GM23338 (cell line): ENCODE results near the gene LEMD2. TPM values are rescaled to one million over a fixed set of nuclear protein-coding genes. Genes with fewer than 3 reads are reported as not detected.

Experiments used
- ATAC-seq: fragments of 200-7000 bp; cut with Tn5 transposase; 3 replicates; pipeline ENCODE4 v1.9.1; 2020
- DNase-seq: peaks from one replicate; pipeline ENCODE4 v3.0.0-alpha.2; 2015; ENCODE audit warnings: low spot score
- H2AFZ ChIP-seq: fragments of 200-600 bp; sonication (generic); 2 replicates; pipeline ENCODE4 v1.8.0; 2016; ENCODE audit warnings: antibody characterized with exemption, mild to moderate bottlenecking, moderate library complexity
- H3F3A ChIP-seq: fragments of 200-600 bp; sonication (generic); replicated peaks from 2 replicates; pipeline ENCODE4 v1.8.0; 2017; ENCODE audit warnings: antibody characterized with exemption, mixed run types, low read depth
- H3K27ac ChIP-seq: fragments of 200-600 bp; sonication (generic); 2 replicates; pipeline ENCODE4 v1.6.1; 2016; ENCODE audit warnings: low read depth
- H3K27me3 ChIP-seq: fragments of 200-600 bp; sonication (generic); 2 replicates; pipeline ENCODE4 v1.8.0; 2016; ENCODE audit warnings: mild to moderate bottlenecking, mixed run types, moderate library complexity; ENCODE audit not compliant: insufficient read depth
- H3K36me3 ChIP-seq: fragments of 200-600 bp; sonication (generic); 2 replicates; pipeline ENCODE4 v1.8.0; 2016; ENCODE audit warnings: mild to moderate bottlenecking; ENCODE audit not compliant: insufficient read depth
- H3K4me1 ChIP-seq: fragments of 200-600 bp; sonication (generic); 2 replicates; pipeline ENCODE4 v1.8.0; 2016; ENCODE audit warnings: mild to moderate bottlenecking, moderate library complexity; ENCODE audit not compliant: insufficient read depth
- H3K4me2 ChIP-seq: fragments of 200-600 bp; sonication (generic); 2 replicates; pipeline ENCODE4 v1.7.1; 2017; ENCODE audit warnings: mixed run types
- H3K4me3 ChIP-seq: fragments of 200-600 bp; sonication (generic); 2 replicates; pipeline ENCODE4 v1.6.1; 2016; ENCODE audit warnings: mixed run types
- H3K79me2 ChIP-seq: fragments of 200-600 bp; sonication (generic); replicated peaks from 2 replicates; pipeline ENCODE4 v1.8.0; 2017; ENCODE audit warnings: mild to moderate bottlenecking; ENCODE audit not compliant: insufficient read depth
- H3K9me2 ChIP-seq: fragments of 200-600 bp; sonication (generic); 2 replicates; pipeline ENCODE4 v1.8.0; 2017; ENCODE audit not compliant: insufficient read depth
- H4K20me1 ChIP-seq: fragments of 200-600 bp; sonication (generic); replicated peaks from 2 replicates; pipeline ENCODE4 v1.8.0; 2017; ENCODE audit warnings: mild to moderate bottlenecking; ENCODE audit not compliant: insufficient read depth
- H3K27ac Mint-ChIP-seq: 2 replicates; pipeline ENCODE4 v1.8.0; 2020; ENCODE audit warnings: inconsistent platforms, mild to moderate bottlenecking, moderate library complexity, mixed read lengths
- H3K27me3 Mint-ChIP-seq: 3 replicates; pipeline ENCODE4 v1.8.0; 2022; ENCODE audit warnings: low read depth, mild to moderate bottlenecking, moderate library complexity, mixed read lengths, inconsistent platforms; ENCODE audit not compliant: insufficient read depth, poor library complexity
- H3K36me3 Mint-ChIP-seq: 3 replicates; pipeline ENCODE4 v1.8.0; 2021; ENCODE audit warnings: low read depth, mild to moderate bottlenecking, inconsistent platforms, moderate library complexity, mixed read lengths
- H3K4me1 Mint-ChIP-seq: 3 replicates; pipeline ENCODE4 v1.8.0; 2020; ENCODE audit warnings: mild to moderate bottlenecking, inconsistent platforms, mixed read lengths
- H3K4me3 Mint-ChIP-seq: 3 replicates; pipeline ENCODE4 v1.8.0; 2021; ENCODE audit warnings: moderate library complexity, mild to moderate bottlenecking, inconsistent platforms, mixed read lengths
- H3K9me3 Mint-ChIP-seq: 3 replicates; pipeline ENCODE4 v1.8.0; 2020; ENCODE audit warnings: moderate library complexity, mild to moderate bottlenecking, inconsistent platforms, mixed read lengths
- EZH2 ChIP-seq: fragments of 200-600 bp; sonication (generic); IDR thresholded peaks from one replicate; pipeline ENCODE4 v1.8.0; 2017; ENCODE audit warnings: antibody characterized with exemption, mild to moderate bottlenecking, low read depth; ENCODE audit not compliant: unreplicated experiment
- EZH2phosphoT487 ChIP-seq: fragments of 200-600 bp; sonication (generic); IDR thresholded peaks from one replicate; pipeline ENCODE4 v1.8.1; 2018; ENCODE audit warnings: antibody characterized with exemption; ENCODE audit not compliant: unreplicated experiment
- JUNB ChIP-seq: IDR thresholded peaks from one replicate; pipeline ENCODE4 v1.6.1; 2016; ENCODE audit warnings: antibody characterized with exemption; ENCODE audit not compliant: unreplicated experiment
- POLR2AphosphoS5 ChIP-seq: IDR thresholded peaks from 2 replicates; pipeline ENCODE4 v1.6.1; 2016; ENCODE audit warnings: antibody characterized with exemption, low read depth
- ZNF114 ChIP-seq: fragments of 250-450 bp; sonication (Bioruptor Pico); IDR thresholded peaks from 2 replicates; pipeline ENCODE4 v1.5.0; 2020; ENCODE audit warnings: mild to moderate bottlenecking, moderate library complexity
- polyA plus RNA-seq: library from polyadenylated mRNA; unstranded; fragments of >200 nt; fragmentation: Nextera tagmentation; extraction: Ambion mirVana; gene quantifications from 2 replicates; pipeline ENCODE4 v1.2.1, GENCODE V29; 2016
- total RNA-seq: library from RNA; depleted of rRNA; stranded (reverse); fragments of >200 nt; shearing (Covaris generic); gene quantifications from 2 replicates; pipeline ENCODE4 v1.2.3, GENCODE V29; 2014
- TF ChIP-seq, protein P1 (sequence below): IDR thresholded peaks from one replicate; pipeline ENCODE4 v1.6.1; 2018; ENCODE audit warnings: antibody characterized with exemption; ENCODE audit not compliant: unreplicated experiment
- TF ChIP-seq, protein P2 (sequence below), 2 experiments: fragments of 200-600 bp in 1 of 2; sonication (generic) in 1 of 2; conservative IDR thresholded peaks; 2 replicates each; pipeline versions ENCODE4 v1.5.1 to v1.6.1; 2016 to 2017; ENCODE audit warnings: antibody characterized with exemption in 2 of 2, low read depth in 2 of 2, mild to moderate bottlenecking in 2 of 2, moderate library complexity in 1 of 2
- TF ChIP-seq, protein P3 (sequence below): fragments of 250-450 bp; sonication (Bioruptor Pico); IDR thresholded peaks from 2 replicates; pipeline ENCODE4 v1.5.0; 2020; ENCODE audit warnings: mild to moderate bottlenecking, moderate library complexity

The LEMD2 gene
- total and polyA plus RNA-seq, 2 experiments from 2014 or later: 28.6 to 64.7 TPM

DNA sequence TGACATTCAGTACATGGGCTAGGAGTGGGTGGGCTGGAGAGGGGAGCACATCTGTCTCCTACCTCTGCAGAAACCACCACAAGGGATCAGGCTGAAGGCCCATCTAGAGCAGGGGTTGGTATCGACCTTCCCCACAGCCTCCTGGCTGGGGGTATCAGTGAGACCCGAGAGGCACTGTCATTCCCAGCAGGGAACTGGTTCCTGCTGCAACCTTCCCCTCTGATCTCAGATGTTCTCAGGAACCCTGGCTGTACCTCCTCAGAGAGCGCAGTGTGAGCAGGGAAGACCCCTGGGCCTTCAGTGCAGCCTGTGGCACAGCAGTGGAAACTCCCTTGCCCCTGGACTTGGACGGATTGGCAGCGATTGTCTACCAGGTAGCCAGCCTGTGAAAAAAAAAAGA, 50.1 kb downstream of the LEMD2 start (continued):
- TF ChIP-seq, protein P1, sequence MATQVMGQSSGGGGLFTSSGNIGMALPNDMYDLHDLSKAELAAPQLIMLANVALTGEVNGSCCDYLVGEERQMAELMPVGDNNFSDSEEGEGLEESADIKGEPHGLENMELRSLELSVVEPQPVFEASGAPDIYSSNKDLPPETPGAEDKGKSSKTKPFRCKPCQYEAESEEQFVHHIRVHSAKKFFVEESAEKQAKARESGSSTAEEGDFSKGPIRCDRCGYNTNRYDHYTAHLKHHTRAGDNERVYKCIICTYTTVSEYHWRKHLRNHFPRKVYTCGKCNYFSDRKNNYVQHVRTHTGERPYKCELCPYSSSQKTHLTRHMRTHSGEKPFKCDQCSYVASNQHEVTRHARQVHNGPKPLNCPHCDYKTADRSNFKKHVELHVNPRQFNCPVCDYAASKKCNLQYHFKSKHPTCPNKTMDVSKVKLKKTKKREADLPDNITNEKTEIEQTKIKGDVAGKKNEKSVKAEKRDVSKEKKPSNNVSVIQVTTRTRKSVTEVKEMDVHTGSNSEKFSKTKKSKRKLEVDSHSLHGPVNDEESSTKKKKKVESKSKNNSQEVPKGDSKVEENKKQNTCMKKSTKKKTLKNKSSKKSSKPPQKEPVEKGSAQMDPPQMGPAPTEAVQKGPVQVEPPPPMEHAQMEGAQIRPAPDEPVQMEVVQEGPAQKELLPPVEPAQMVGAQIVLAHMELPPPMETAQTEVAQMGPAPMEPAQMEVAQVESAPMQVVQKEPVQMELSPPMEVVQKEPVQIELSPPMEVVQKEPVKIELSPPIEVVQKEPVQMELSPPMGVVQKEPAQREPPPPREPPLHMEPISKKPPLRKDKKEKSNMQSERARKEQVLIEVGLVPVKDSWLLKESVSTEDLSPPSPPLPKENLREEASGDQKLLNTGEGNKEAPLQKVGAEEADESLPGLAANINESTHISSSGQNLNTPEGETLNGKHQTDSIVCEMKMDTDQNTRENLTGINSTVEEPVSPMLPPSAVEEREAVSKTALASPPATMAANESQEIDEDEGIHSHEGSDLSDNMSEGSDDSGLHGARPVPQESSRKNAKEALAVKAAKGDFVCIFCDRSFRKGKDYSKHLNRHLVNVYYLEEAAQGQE: no peak
- TF ChIP-seq, protein P2, sequence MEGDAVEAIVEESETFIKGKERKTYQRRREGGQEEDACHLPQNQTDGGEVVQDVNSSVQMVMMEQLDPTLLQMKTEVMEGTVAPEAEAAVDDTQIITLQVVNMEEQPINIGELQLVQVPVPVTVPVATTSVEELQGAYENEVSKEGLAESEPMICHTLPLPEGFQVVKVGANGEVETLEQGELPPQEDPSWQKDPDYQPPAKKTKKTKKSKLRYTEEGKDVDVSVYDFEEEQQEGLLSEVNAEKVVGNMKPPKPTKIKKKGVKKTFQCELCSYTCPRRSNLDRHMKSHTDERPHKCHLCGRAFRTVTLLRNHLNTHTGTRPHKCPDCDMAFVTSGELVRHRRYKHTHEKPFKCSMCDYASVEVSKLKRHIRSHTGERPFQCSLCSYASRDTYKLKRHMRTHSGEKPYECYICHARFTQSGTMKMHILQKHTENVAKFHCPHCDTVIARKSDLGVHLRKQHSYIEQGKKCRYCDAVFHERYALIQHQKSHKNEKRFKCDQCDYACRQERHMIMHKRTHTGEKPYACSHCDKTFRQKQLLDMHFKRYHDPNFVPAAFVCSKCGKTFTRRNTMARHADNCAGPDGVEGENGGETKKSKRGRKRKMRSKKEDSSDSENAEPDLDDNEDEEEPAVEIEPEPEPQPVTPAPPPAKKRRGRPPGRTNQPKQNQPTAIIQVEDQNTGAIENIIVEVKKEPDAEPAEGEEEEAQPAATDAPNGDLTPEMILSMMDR (conservative IDR thresholded peaks at IDR 0.05; ENCODE audit: low read depth in 2 of 2): no peak

DNA sequence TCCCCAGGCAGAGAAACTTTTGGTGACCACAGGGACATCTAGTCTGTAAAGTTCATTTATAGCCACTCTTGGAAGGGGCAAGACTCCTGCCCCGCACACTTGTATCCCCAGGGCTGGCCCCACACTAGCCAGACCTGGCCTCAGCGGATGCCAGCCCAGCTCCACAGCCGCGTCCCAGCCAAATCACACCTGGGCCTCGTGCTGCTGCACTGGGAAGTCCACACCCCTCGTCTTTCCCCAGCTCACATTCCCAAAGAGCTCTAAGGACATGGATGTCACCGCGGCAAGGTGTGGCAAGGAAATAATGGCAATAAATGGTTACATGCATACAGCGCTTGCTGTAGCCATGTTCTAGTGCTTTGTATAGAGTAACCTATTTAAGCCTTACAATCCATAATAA, 50.8 kb downstream of the LEMD2 start:
- H3K27ac Mint-ChIP-seq: no peak overlapping the region
- peaks cover 7% of the 10 kb centered on the region for H3K27me3 Mint-ChIP-seq
- H3K4me3 Mint-ChIP-seq: no peak overlapping the region
- DNase-seq (no peak), ATAC-seq (no peak)
- Histone ChIP-seq H4K20me1 (no peaks in the 10 kb centered on the region), H2AFZ (no peak overlapping the region), H3K36me3 (no peaks in the 10 kb centered on the region; the same call in 1 of the 2 replicates), H3K4me1 (no peaks in the 10 kb centered on the region; the same call in 1 of the 2 replicates), H3K4me3 (no peak overlapping the region), H3K4me2 (no peak overlapping the region), H3F3A (no peaks in the 10 kb centered on the region), H3K27ac (no peak overlapping the region), H3K79me2 (no peaks in the 10 kb centered on the region), H3K27me3 (no peaks in the 10 kb centered on the region), H3K9me2 (no peaks in the 10 kb centered on the region)
- TF ChIP-seq EZH2phosphoT487 (no peak), ZNF114 (CRISPR knock-in tag) (no peak), JUNB (no peak), EZH2 (no peak), POLR2AphosphoS5 (no peak)
- TF ChIP-seq, protein P1: no peak
- TF ChIP-seq, protein P3, sequence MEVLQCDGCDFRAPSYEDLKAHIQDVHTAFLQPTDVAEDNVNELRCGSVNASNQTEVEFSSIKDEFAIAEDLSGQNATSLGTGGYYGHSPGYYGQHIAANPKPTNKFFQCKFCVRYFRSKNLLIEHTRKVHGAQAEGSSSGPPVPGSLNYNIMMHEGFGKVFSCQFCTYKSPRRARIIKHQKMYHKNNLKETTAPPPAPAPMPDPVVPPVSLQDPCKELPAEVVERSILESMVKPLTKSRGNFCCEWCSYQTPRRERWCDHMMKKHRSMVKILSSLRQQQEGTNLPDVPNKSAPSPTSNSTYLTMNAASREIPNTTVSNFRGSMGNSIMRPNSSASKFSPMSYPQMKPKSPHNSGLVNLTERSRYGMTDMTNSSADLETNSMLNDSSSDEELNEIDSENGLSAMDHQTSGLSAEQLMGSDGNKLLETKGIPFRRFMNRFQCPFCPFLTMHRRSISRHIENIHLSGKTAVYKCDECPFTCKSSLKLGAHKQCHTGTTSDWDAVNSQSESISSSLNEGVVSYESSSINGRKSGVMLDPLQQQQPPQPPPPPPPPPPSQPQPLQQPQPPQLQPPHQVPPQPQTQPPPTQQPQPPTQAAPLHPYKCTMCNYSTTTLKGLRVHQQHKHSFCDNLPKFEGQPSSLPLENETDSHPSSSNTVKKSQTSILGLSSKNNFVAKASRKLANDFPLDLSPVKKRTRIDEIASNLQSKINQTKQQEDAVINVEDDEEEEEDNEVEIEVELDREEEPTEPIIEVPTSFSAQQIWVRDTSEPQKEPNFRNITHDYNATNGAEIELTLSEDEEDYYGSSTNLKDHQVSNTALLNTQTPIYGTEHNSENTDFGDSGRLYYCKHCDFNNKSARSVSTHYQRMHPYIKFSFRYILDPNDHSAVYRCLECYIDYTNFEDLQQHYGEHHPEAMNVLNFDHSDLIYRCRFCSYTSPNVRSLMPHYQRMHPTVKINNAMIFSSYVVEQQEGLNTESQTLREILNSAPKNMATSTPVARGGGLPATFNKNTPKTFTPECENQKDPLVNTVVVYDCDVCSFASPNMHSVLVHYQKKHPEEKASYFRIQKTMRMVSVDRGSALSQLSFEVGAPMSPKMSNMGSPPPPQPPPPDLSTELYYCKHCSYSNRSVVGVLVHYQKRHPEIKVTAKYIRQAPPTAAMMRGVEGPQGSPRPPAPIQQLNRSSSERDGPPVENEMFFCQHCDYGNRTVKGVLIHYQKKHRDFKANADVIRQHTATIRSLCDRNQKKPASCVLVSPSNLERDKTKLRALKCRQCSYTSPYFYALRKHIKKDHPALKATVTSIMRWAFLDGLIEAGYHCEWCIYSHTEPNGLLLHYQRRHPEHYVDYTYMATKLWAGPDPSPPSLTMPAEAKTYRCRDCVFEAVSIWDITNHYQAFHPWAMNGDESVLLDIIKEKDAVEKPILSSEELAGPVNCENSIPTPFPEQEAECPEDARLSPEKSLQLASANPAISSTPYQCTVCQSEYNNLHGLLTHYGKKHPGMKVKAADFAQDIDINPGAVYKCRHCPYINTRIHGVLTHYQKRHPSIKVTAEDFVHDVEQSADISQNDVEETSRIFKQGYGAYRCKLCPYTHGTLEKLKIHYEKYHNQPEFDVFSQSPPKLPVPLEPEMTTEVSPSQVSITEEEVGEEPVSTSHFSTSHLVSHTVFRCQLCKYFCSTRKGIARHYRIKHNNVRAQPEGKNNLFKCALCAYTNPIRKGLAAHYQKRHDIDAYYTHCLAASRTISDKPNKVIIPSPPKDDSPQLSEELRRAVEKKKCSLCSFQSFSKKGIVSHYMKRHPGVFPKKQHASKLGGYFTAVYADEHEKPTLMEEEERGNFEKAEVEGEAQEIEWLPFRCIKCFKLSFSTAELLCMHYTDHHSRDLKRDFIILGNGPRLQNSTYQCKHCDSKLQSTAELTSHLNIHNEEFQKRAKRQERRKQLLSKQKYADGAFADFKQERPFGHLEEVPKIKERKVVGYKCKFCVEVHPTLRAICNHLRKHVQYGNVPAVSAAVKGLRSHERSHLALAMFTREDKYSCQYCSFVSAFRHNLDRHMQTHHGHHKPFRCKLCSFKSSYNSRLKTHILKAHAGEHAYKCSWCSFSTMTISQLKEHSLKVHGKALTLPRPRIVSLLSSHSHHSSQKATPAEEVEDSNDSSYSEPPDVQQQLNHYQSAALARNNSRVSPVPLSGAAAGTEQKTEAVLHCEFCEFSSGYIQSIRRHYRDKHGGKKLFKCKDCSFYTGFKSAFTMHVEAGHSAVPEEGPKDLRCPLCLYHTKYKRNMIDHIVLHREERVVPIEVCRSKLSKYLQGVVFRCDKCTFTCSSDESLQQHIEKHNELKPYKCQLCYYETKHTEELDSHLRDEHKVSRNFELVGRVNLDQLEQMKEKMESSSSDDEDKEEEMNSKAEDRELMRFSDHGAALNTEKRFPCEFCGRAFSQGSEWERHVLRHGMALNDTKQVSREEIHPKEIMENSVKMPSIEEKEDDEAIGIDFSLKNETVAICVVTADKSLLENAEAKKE (CRISPR knock-in tag): no peak
- no peaks in the 10 kb centered on the region for H3K9me3 Mint-ChIP-seq
- H3K36me3 Mint-ChIP-seq: no peaks in the 10 kb centered on the region
- peaks cover 7% of the 10 kb centered on the region; the same call in 2 of the 3 replicates for H3K4me1 Mint-ChIP-seq
